ENCODE data around the gene NEGR1. TPM values are rescaled to one million over a fixed set of nuclear protein-coding genes. Genes with fewer than 3 reads are reported as not detected.

Gene NEGR1
- polyA plus RNA-seq, 3 donors from 2014 or later: 1.7 TPM; not detected in 2

DNA sequence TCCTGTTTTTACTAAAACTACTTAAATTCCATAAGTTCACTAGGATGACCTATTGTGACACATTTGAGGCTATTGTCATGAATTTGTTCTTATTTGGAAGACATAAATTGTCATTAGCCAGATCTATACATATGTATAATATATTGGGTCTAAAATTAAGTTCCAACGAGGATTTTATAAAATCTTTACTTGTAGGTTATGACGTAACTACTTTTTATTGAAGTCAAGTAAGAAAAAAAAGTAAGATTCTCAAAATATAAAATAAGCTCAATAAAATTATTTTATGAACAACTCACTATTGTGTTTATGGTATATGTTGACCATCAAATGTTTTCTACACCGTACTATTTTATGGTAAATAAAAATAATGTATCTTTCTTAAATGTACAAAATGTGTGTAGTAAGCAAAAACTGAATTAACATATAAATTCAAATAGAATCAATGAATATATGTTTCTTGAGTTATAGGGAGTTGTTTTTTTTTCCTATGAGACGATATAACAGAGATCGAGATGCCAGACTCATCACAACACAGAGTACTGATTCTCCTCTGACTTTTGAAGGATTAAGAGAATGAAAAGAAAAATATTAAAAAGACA is 64.1 kb downstream of the NEGR1 start:
- no peaks in the 10 kb centered on the region for H3K36me3 Mint-ChIP-seq
- no peak overlapping the region for H3K4me3 Mint-ChIP-seq
- no peak overlapping the region for H3K27ac Mint-ChIP-seq
- peaks cover 0 to 4% (median 0%) of the 10 kb centered on the region in 6 donors for H3K9me3 Mint-ChIP-seq
- peaks cover 0 to 3% (median 2%) of the 10 kb centered on the region in 3 donors for H3K27me3 Mint-ChIP-seq (ENCODE audit: low read depth in 3 of 3)
- DNase-seq: no peak
- no peaks in the 10 kb centered on the region for H3K4me1 Mint-ChIP-seq

- DNase-seq: no peak
- no peak overlapping the region for H3K4me3 Mint-ChIP-seq
- no peaks in the 10 kb centered on the region for H3K27me3 Mint-ChIP-seq (ENCODE audit: low read depth in 3 of 3)
- peaks cover 0 to 21% (median 1%) of the 10 kb centered on the region in 6 donors for H3K9me3 Mint-ChIP-seq
- no peaks in the 10 kb centered on the region for H3K4me1 Mint-ChIP-seq
- H3K27ac Mint-ChIP-seq: no peak overlapping the region
- no peaks in the 10 kb centered on the region for H3K36me3 Mint-ChIP-seq
Observed at GRCh38 chr1:72207059-72207458, 75.3 kb downstream of the NEGR1 start.

GRCh38 chr1:72202761-72203160 is 79.6 kb downstream of the NEGR1 start:
- Mint-ChIP-seq H3K36me3 (no peaks in the 10 kb centered on the region), H3K27me3 (ENCODE audit: low read depth in 3 of 3) (no peaks in the 10 kb centered on the region), H3K27ac (no peak overlapping the region), H3K9me3 (peaks cover 0 to 42% (median 5%) of the 10 kb centered on the region in 6 donors), H3K4me3 (no peak overlapping the region), H3K4me1 (no peaks in the 10 kb centered on the region)
- no peak for DNase-seq

GRCh38 chr1:72197786-72198185 is 84.6 kb downstream of the NEGR1 start:
- Mint-ChIP-seq H3K27ac (no peak overlapping the region), H3K4me3 (no peak overlapping the region), H3K27me3 (ENCODE audit: low read depth in 3 of 3) (no peaks in the 10 kb centered on the region), H3K36me3 (no peaks in the 10 kb centered on the region), H3K9me3 (peaks cover 0 to 24% (median 6%) of the 10 kb centered on the region in 6 donors), H3K4me1 (no peaks in the 10 kb centered on the region)
- DNase-seq: no peak

DNA sequence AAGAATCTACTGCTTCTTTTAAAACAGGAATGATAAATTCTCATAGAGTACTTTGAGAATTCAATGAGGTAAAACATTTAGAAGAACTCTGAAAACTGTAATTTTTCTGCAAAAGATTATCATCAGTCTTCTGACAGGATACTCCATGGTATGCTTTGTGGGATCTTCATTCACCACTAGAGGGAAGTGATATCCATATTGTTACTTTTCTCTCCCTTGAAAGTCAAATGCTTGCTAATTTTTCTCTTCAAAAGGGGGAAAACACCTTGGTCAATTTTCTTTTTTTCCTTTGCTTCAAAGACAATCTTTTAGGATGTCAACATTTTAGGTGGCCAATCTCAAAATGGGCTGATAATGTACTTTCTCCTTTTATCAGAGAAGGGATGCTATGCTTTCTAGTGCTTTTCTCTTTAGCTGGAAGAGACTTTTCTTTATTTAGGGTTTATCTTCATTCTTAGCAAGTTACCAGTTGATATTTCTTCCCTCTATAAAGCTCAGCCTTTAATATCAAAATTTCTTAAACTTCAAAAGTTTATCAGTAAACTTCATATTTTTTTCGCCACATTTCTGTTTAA is 95.5 kb downstream of the NEGR1 start:
- no peak overlapping the region for H3K27ac Mint-ChIP-seq
- H3K4me1 Mint-ChIP-seq: no peaks in the 10 kb centered on the region
- DNase-seq: no peak
- no peak overlapping the region for H3K4me3 Mint-ChIP-seq
- peaks cover 0 to 7% (median under 1%) of the 10 kb centered on the region in 6 donors for H3K9me3 Mint-ChIP-seq
- peaks cover 0 to 1% (median 0%) of the 10 kb centered on the region in 3 donors for H3K27me3 Mint-ChIP-seq (ENCODE audit: low read depth in 3 of 3)
- no peaks in the 10 kb centered on the region for H3K36me3 Mint-ChIP-seq

DNA sequence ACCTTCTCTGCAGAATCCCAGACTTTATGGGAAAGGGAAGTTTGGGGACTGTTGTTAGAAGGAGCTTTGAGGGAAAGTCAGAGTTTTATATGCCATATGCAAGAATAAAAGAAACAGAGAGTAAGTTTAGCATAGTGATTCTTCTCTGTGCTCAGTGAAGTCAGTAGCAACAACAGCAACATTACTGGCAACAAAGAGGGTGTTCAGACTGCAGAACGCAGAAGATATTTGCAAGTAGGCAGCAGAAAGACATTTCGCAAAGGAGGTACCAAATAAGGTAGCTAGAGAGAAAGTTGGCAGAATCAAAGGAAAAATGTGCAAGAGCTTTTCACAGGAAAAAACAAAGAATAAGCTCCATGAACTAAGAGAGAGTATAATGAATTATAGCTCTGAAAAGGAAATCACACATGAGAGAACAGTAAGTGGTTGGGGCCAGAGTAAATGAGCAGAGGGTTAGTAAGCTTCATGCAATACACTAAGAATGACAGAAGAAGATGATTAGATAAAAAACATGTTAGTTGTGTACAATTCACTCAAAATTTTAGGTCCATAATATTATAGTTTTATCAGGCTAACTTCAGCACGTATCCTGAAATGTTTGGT is 98.1 kb downstream of the NEGR1 start:
- no peaks in the 10 kb centered on the region for H3K36me3 Mint-ChIP-seq
- no peaks in the 10 kb centered on the region for H3K27me3 Mint-ChIP-seq (ENCODE audit: low read depth in 3 of 3)
- no peak overlapping the region for H3K4me3 Mint-ChIP-seq
- no peak overlapping the region for H3K27ac Mint-ChIP-seq
- DNase-seq: no peak
- no peaks in the 10 kb centered on the region for H3K9me3 Mint-ChIP-seq
- H3K4me1 Mint-ChIP-seq: no peaks in the 10 kb centered on the region

GRCh38 chr1:72182859-72183258 is 99.5 kb downstream of the NEGR1 start:
- DNase-seq: no peak
- Mint-ChIP-seq H3K4me1 (no peaks in the 10 kb centered on the region), H3K27ac (no peak overlapping the region), H3K9me3 (peaks cover 0 to 8% (median 0%) of the 10 kb centered on the region in 6 donors), H3K4me3 (no peak overlapping the region), H3K36me3 (no peaks in the 10 kb centered on the region), H3K27me3 (ENCODE audit: low read depth in 3 of 3) (no peaks in the 10 kb centered on the region)

DNA sequence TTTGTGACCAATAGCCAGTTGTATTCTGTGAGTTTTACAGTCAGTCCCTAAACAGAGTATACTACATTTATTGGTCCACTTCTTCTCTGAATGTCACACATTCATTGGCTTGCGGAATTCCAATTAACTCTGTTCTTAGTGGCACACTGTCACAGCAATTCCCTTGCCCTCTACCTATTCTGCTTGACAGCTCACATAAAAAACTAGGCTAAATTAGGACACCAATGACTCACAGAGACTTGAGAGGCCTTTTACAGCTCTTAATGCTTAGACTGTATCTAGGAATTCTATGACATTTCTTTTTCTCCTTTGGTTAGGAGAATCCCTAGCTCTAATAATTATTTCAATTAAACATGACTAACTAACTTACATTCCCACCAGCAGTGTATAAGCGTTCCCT is 104.1 kb downstream of the NEGR1 start:
- Mint-ChIP-seq H3K36me3 (no peaks in the 10 kb centered on the region), H3K4me3 (no peak overlapping the region), H3K27ac (no peak overlapping the region), H3K9me3 (peaks cover 0 to 27% (median 1%) of the 10 kb centered on the region in 6 donors), H3K27me3 (ENCODE audit: low read depth in 3 of 3) (no peaks in the 10 kb centered on the region), H3K4me1 (no peaks in the 10 kb centered on the region)
- no peak for DNase-seq

- no peaks in the 10 kb centered on the region for H3K27me3 Mint-ChIP-seq (ENCODE audit: low read depth in 3 of 3)
- no peaks in the 10 kb centered on the region for H3K36me3 Mint-ChIP-seq
- no peaks in the 10 kb centered on the region for H3K4me1 Mint-ChIP-seq
- no peak overlapping the region for H3K4me3 Mint-ChIP-seq
- H3K9me3 Mint-ChIP-seq: peaks cover 0 to 30% (median 2%) of the 10 kb centered on the region in 6 donors
- DNase-seq: no peak
- no peak overlapping the region for H3K27ac Mint-ChIP-seq
Observed at GRCh38 chr1:72177711-72178110, 104.6 kb downstream of the NEGR1 start.

DNA sequence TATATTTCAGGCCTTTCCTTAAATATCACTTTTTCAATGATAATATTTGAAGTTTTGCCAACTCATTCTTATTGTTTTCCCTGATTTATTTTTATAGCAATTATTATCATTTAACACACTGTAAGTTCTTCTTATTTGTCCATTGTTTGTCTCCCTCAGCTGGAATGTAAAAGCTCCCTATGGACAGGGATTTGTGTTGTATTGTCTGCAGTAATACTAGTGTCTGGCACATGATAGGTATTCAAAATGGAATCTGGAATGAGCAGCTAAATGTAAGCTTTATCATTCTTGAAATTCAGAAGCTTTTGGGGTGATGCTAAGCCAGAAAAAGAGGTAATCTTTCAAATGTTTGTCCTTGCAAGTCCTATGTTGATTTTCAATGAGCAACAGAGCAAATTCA is 112.1 kb downstream of the NEGR1 start:
- no peak overlapping the region for H3K4me3 Mint-ChIP-seq

DNA sequence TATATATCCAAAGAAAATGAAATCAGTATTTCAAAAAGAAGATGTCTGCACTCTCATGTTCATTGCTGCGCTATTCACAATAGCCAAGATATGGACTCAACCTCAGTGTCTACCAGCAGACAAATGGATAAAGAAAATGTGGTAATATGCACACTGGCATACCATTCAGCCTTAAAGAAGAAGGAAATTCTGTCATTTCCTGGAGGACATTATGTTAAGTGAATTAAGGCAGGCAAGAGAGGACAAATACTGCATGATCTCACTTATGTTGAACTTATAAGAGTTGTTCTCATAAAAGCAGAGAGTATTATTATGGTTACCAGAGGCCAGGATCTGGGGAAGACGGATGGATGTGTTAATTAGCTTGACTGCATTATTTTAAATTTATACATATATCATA is 115.9 kb downstream of the NEGR1 start:
- no peak for DNase-seq
- Mint-ChIP-seq H3K36me3 (no peaks in the 10 kb centered on the region), H3K4me1 (no peaks in the 10 kb centered on the region), H3K4me3 (no peak overlapping the region), H3K27ac (no peak overlapping the region), H3K27me3 (ENCODE audit: low read depth in 3 of 3) (no peaks in the 10 kb centered on the region), H3K9me3 (peaks cover 0 to 10% (median under 1%) of the 10 kb centered on the region in 6 donors)

More for the DNA sequence above, 112.1 kb downstream of the NEGR1 start:
- no peak for DNase-seq
- Mint-ChIP-seq H3K27me3 (ENCODE audit: low read depth in 3 of 3) (no peaks in the 10 kb centered on the region), H3K36me3 (no peaks in the 10 kb centered on the region), H3K4me1 (no peaks in the 10 kb centered on the region), H3K27ac (no peak overlapping the region), H3K9me3 (peaks cover 0 to 15% (median 4%) of the 10 kb centered on the region in 6 donors)

GRCh38 chr1:72150508-72150907 is 131.8 kb downstream of the NEGR1 start:
- Mint-ChIP-seq H3K27me3 (ENCODE audit: low read depth in 3 of 3) (no peaks in the 10 kb centered on the region), H3K36me3 (no peaks in the 10 kb centered on the region), H3K4me3 (no peak overlapping the region), H3K27ac (no peak overlapping the region), H3K9me3 (peaks cover 4 to 18% (median 9%) of the 10 kb centered on the region in 6 donors), H3K4me1 (no peaks in the 10 kb centered on the region)
- DNase-seq: no peak

DNA sequence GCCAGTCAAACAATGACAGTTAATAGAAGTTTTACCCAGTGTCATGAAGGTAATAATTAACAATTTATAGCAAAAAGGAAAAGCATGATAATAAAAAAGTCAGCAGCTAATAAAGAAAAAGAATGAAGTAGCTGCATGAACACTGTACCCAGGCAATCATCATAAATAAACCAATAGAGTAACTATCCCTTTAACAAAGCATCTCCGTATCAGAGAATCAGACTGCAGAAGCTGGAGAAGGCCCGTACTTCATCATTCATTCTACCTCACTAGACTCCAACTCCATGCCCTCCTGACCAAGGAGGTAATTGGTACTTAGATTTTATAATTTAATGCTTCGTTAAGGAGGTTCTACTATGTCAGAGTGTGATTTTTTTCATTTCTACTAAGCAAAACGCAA is 140.5 kb downstream of the NEGR1 start:
- Mint-ChIP-seq H3K9me3 (peaks cover 2 to 20% (median 4%) of the 10 kb centered on the region in 6 donors), H3K4me3 (no peak overlapping the region), H3K27ac (no peak overlapping the region), H3K27me3 (ENCODE audit: low read depth in 3 of 3) (no peaks in the 10 kb centered on the region), H3K4me1 (no peaks in the 10 kb centered on the region), H3K36me3 (no peaks in the 10 kb centered on the region)
- DNase-seq: no peak

- H3K4me3 Mint-ChIP-seq: no peak overlapping the region
- H3K36me3 Mint-ChIP-seq: peaks cover 0 to 2% (median 0%) of the 10 kb centered on the region in 3 donors
Observed at GRCh38 chr1:72140222-72140621, 142.1 kb downstream of the NEGR1 start.

More at GRCh38 chr1:72140222-72140621, 142.1 kb downstream of the NEGR1 start:
- no peaks in the 10 kb centered on the region for H3K27me3 Mint-ChIP-seq (ENCODE audit: low read depth in 3 of 3)
- DNase-seq: no peak
- peaks cover 2 to 32% (median 16%) of the 10 kb centered on the region in 6 donors for H3K9me3 Mint-ChIP-seq
- no peak overlapping the region for H3K27ac Mint-ChIP-seq
- no peaks in the 10 kb centered on the region for H3K4me1 Mint-ChIP-seq
